HG02938 (cell line): ENCODE results near the gene SCG2.
"Not testable (repeated sequence)": the region's sequence is repeated elsewhere in the genome, so short reads cannot be mapped to it uniquely, and the experiment has no call there.

Experiments
- ATAC-seq: cut with Tn5 transposase; IDR thresholded peaks from one replicate; pipeline ENCODE4 v1.9.1; 2021; ENCODE audit warnings: mild to moderate bottlenecking, moderate library complexity; ENCODE audit not compliant: unreplicated experiment

The SCG2 gene

GRCh38 chr2:223612501-223612900 lies 10.3 kb upstream of the SCG2 start:
- no peak for ATAC-seq

GRCh38 chr2:223611061-223611460 lies 8.9 kb upstream of the SCG2 start:
- no peak for ATAC-seq

GRCh38 chr2:223607476-223607875 lies 5.3 kb upstream of the SCG2 start:
- ATAC-seq: no peak

GRCh38 chr2:223606946-223607345 lies 4.8 kb upstream of the SCG2 start:
- ATAC-seq: no peak

GRCh38 chr2:223604231-223604630 lies 2.1 kb upstream of the SCG2 start:
- no peak for ATAC-seq

GRCh38 chr2:223602972-223603371 lies 811 bp upstream of the SCG2 start:
- no peak for ATAC-seq

GRCh38 chr2:223601018-223601417 lies 1.1 kb downstream of the SCG2 start:
- no peak for ATAC-seq

GRCh38 chr2:223599640-223600380 lies 2.4 kb downstream of the SCG2 start:
- ATAC-seq: no peak

- ATAC-seq: no peak
These were observed 3.0 kb downstream of the SCG2 start for GRCh38 chr2:223598994-223599639.

GRCh38 chr2:223597076-223597475 lies 5.1 kb downstream of the SCG2 start:
- no peak for ATAC-seq

- ATAC-seq: no peak
These were observed 6.0 kb downstream of the SCG2 start for GRCh38 chr2:223596208-223596607.

GRCh38 chr2:223594831-223595230 lies 7.3 kb downstream of the SCG2 start:
- ATAC-seq: no peak

- ATAC-seq: no peak
These were observed 7.9 kb downstream of the SCG2 start for GRCh38 chr2:223594259-223594658.

- ATAC-seq: not testable (repeated sequence)
These were observed 9.5 kb downstream of the SCG2 start for GRCh38 chr2:223592689-223593088.

GRCh38 chr2:223591596-223591995 lies 10.6 kb downstream of the SCG2 start:
- no peak for ATAC-seq

GRCh38 chr2:223590964-223591363 lies 11.2 kb downstream of the SCG2 start:
- ATAC-seq: no peak

GRCh38 chr2:223589901-223590300 lies 12.3 kb downstream of the SCG2 start:
- no peak for ATAC-seq

GRCh38 chr2:223588251-223588650 lies 13.9 kb downstream of the SCG2 start:
- no peak for ATAC-seq

GRCh38 chr2:223587301-223587700 lies 14.9 kb downstream of the SCG2 start:
- ATAC-seq: no peak

- no peak for ATAC-seq
These were observed 15.9 kb downstream of the SCG2 start for GRCh38 chr2:223586261-223586660.

- ATAC-seq: no peak
These were observed 16.5 kb downstream of the SCG2 start for GRCh38 chr2:223585666-223586065.

- ATAC-seq: no peak
These were observed 20.2 kb downstream of the SCG2 start for GRCh38 chr2:223582001-223582400.

GRCh38 chr2:223580951-223581350 lies 21.2 kb downstream of the SCG2 start:
- no peak for ATAC-seq
